ENCODE measurements around the gene FGF8.

Gene FGF8

GRCh38 chr10:101771380-101771779, 4.5 kb downstream of the FGF8 start:
- H3K27ac ChIP-seq, result no peak overlapping the region
- TF ChIP-seq CTCF (IDR thresholded peaks at IDR 0.05) (no peak), ZFX (IDR thresholded peaks at IDR 0.05; ENCODE audit: borderline replicate concordance) (no peak)

- H3K27ac ChIP-seq, result no peak overlapping the region
- no peak for TF ChIP-seq CTCF (IDR thresholded peaks at IDR 0.05)
These were observed 5.3 kb downstream of the FGF8 start for GRCh38 chr10:101770331-101771215.

GRCh38 chr10:101769541-101770180, 6.3 kb downstream of the FGF8 start:
- TF ChIP-seq ZFX (IDR thresholded peaks at IDR 0.05; ENCODE audit: borderline replicate concordance) (no peak), CTCF (IDR thresholded peaks at IDR 0.05) (no peak)
- no peak overlapping the region for H3K27ac ChIP-seq

- TF ChIP-seq ZFX (IDR thresholded peaks at IDR 0.05; ENCODE audit: borderline replicate concordance) (no peak), CTCF (IDR thresholded peaks at IDR 0.05) (no peak)
- H3K27ac ChIP-seq, result no peak overlapping the region
These were observed 7.1 kb downstream of the FGF8 start for GRCh38 chr10:101768791-101769170.

- H3K27ac ChIP-seq, result no peak overlapping the region
- no peak for TF ChIP-seq CTCF (IDR thresholded peaks at IDR 0.05)
- TF ChIP-seq ZFX (IDR thresholded peaks at IDR 0.05; ENCODE audit: borderline replicate concordance), result no peak
These were observed 7.7 kb downstream of the FGF8 start for GRCh38 chr10:101767966-101768790.

- TF ChIP-seq CTCF (IDR thresholded peaks at IDR 0.05), result no peak
- TF ChIP-seq ZFX (IDR thresholded peaks at IDR 0.05; ENCODE audit: borderline replicate concordance), result no peak
- H3K27ac ChIP-seq, result no peak overlapping the region
These were observed 8.3 kb downstream of the FGF8 start for GRCh38 chr10:101767600-101767945.
